ENCODE results near the gene XRCC4. TPM values are rescaled to one million over a fixed set of nuclear protein-coding genes. Genes with fewer than 3 reads are reported as not detected.

XRCC4 gene
- total and polyA plus RNA-seq, 2 of the 13 experiments (the other 11 are each of a cell fraction or from before 2014, with no cell fraction given), result 2.8 to 12.6 TPM

- TF ChIP-seq ZMYM4 (CRISPR knock-in tag; IDR thresholded peaks at IDR 0.05), result peak; percentile 78; the same call in 1 of the 2 replicates
- peak; percentile 95 for TF ChIP-seq MIXL1 (CRISPR knock-in tag; IDR thresholded peaks at IDR 0.05)
- TF ChIP-seq IRX3 (CRISPR knock-in tag; IDR thresholded peaks at IDR 0.05; ENCODE audit: borderline replicate concordance, low read depth), result no peak
- peak in 1 of 2 experiments; percentile 52; a peak in 2 of 4 replicates for TF ChIP-seq MAFK (conservative IDR thresholded peaks at IDR 0.05 in 1 of 2, IDR thresholded peaks at IDR 0.05 in 1 of 2; ENCODE audit: low read length in 2 of 2)
- TF ChIP-seq ATM (IDR thresholded peaks at IDR 0.05; ENCODE audit: borderline replicate concordance), result no peak
- TF ChIP-seq ZNF605 (CRISPR knock-in tag; IDR thresholded peaks at IDR 0.05), result no peak
- peak; percentile 76; the same call in 1 of the 2 replicates for TF ChIP-seq IKZF5 (CRISPR knock-in tag; IDR thresholded peaks at IDR 0.05)
- TF ChIP-seq MAFG (CRISPR knock-in tag; IDR thresholded peaks at IDR 0.05), result no peak
- no peak for TF ChIP-seq ZNF513 (CRISPR knock-in tag; conservative IDR thresholded peaks at IDR 0.05)
- TF ChIP-seq BRF2 (CRISPR knock-in tag; IDR thresholded peaks at IDR 0.05), result no peak
- no peak for TF ChIP-seq SPEN (CRISPR knock-in tag; IDR thresholded peaks at IDR 0.05; ENCODE audit: low read depth)
- TF ChIP-seq ZZZ3 (CRISPR knock-in tag; IDR thresholded peaks at IDR 0.05; ENCODE audit: borderline replicate concordance), result no peak
- TF ChIP-seq ZMAT5 (CRISPR knock-in tag; IDR thresholded peaks at IDR 0.05; ENCODE audit: borderline replicate concordance, low read depth), result no peak
- TF ChIP-seq RAD21 (CRISPR knock-in tag; IDR thresholded peaks at IDR 0.05), result no peak
- no peak for TF ChIP-seq ZSCAN21 (CRISPR knock-in tag; IDR thresholded peaks at IDR 0.05; ENCODE audit: borderline replicate concordance)
- no peak for TF ChIP-seq REL (CRISPR knock-in tag; conservative IDR thresholded peaks at IDR 0.05)
- 0 out of 2 replicates have a peak, but pooled peaks have one; percentile 33 for TF ChIP-seq RNF219 (CRISPR knock-in tag; IDR thresholded peaks at IDR 0.05)
- TF ChIP-seq ZNF577 (CRISPR knock-in tag; IDR thresholded peaks at IDR 0.05; ENCODE audit: borderline replicate concordance, low read depth), result no peak
- no peak for TF ChIP-seq SRSF1 (optimal IDR thresholded peaks at IDR 0.05; ENCODE audit: low read depth, low read length)
- TF ChIP-seq ZBTB25 (CRISPR knock-in tag; IDR thresholded peaks at IDR 0.05), result peak; percentile 83
- TF ChIP-seq POGZ (CRISPR knock-in tag; IDR thresholded peaks at IDR 0.05), result peak; percentile 69; the same call in 1 of the 2 replicates
Measured at GRCh38 chr5:83124593-83124992, 47.2 kb downstream of the XRCC4 start (continued).
